Measurements from ENCODE around the gene CNPY4. TPM values are rescaled to one million over a fixed set of nuclear protein-coding genes. Genes with fewer than 3 reads are reported as not detected.

Gene CNPY4
- total and polyA plus RNA-seq, 2 donors (not counting 1 experiment from before 2014, with no cell fraction given) = 8.0 to 13.9 TPM

DNA sequence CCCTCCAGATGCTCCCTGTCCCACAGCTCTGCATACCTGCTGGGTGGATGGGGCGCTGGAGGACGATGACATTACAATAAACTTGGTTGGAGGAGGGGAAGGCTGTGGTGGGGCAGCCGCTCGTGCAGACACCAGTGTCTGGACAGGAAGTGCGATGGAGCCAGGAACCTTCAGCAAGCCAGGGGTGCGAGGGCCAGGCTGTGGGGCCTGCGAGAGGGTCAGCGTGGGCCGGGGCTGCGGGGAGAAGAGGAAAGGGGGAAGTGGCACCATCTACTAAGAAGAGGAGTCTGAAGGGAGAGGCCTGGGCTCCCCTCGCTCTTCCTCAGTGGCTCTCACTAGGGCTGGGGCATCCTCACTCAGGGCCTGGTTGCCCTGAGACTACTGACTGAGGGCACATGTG lies 11.5 kb upstream of the CNPY4 start:
- no peak for DNase-seq
- no peak overlapping the region for H2AFZ ChIP-seq (ENCODE audit: insufficient read depth, low read depth, low read length, poor library complexity, severe bottlenecking)
- H3K79me2 ChIP-seq (ENCODE audit: control insufficient read depth, insufficient read depth, low read length) = no peaks in the 10 kb centered on the region
- no peaks in the 10 kb centered on the region for H4K20me1 ChIP-seq (ENCODE audit: control insufficient read depth, insufficient read depth, low read length, poor library complexity, severe bottlenecking)
- H3K9ac ChIP-seq (ENCODE audit: low read length) = no peak overlapping the region
- TF ChIP-seq EZH2 (IDR thresholded peaks at IDR 0.05; ENCODE audit: borderline replicate concordance, insufficient read depth, low read depth, low read length, poor library complexity, severe bottlenecking) = no peak
- Mint-ChIP-seq H3K4me1 (peaks cover 2% of the 10 kb centered on the region), H3K4me3 (no peak overlapping the region), H3K9me3 (ENCODE audit: insufficient read depth) (no peaks in the 10 kb centered on the region), H3K27me3 (no peaks in the 10 kb centered on the region), H3K27ac (no peak overlapping the region)
- intact Hi-C loops (cut with micrococcal nuclease) = no loop called here
- no peak overlapping the region for H3K4me2 ChIP-seq (replicated peaks; ENCODE audit: low read depth, low read length, poor library complexity, severe bottlenecking)
- CTCF ChIA-PET = no interaction called here
- no peak overlapping the region for H3K4me3 ChIP-seq (ENCODE audit: control extremely low read depth in 1 of 5, extremely low read depth in 1 of 5, insufficient read depth in 1 of 5, low read depth in 2 of 5, low read length in 4 of 5)
- 87% methylated on average over 11 of the region's 11 CpGs for WGBS (ENCODE audit: insufficient coverage)
- no peaks in the 10 kb centered on the region for H3K4me1 ChIP-seq (ENCODE audit: control insufficient read depth in 2 of 2, insufficient read depth in 2 of 2, low read length in 2 of 2)
- no peaks in the 10 kb centered on the region for H3K27me3 ChIP-seq (replicated peaks in 1 of 4; ENCODE audit: control extremely low read depth in 1 of 4, control insufficient read depth in 3 of 4, insufficient read depth in 4 of 4, low read length in 3 of 4)
- POLR2A ChIA-PET = no interaction called here
- H3K27ac ChIP-seq (ENCODE audit: low read length in 2 of 2) = no peak overlapping the region
- no peak for ATAC-seq (ENCODE audit: low read depth)
- H3K36me3 ChIP-seq (replicated peaks in 1 of 2; ENCODE audit: control extremely low read depth in 1 of 2, control insufficient read depth in 1 of 2, extremely low read depth in 1 of 2, insufficient read depth in 2 of 2, low read length in 1 of 2) = peaks cover 0 to 44% of the 10 kb centered on the region in 2 experiments
- no peaks in the 10 kb centered on the region for H3K9me3 ChIP-seq (ENCODE audit: control extremely low read depth in 1 of 3, control insufficient read depth in 2 of 3, insufficient read depth in 1 of 3, low read length in 2 of 3)

- no peak overlapping the region for H3K27ac Mint-ChIP-seq
- WGBS (ENCODE audit: insufficient coverage) = 89% methylated on average over 11 of the region's 12 CpGs
- Histone ChIP-seq H4K20me1 (ENCODE audit: control insufficient read depth, insufficient read depth, low read length, poor library complexity, severe bottlenecking) (no peaks in the 10 kb centered on the region), H3K27ac (ENCODE audit: low read length in 2 of 2) (no peak overlapping the region), H2AFZ (ENCODE audit: insufficient read depth, low read depth, low read length, poor library complexity, severe bottlenecking) (no peak overlapping the region), H3K27me3 (replicated peaks in 1 of 4; ENCODE audit: control extremely low read depth in 1 of 4, control insufficient read depth in 3 of 4, insufficient read depth in 4 of 4, low read length in 3 of 4) (no peaks in the 10 kb centered on the region), H3K79me2 (ENCODE audit: control insufficient read depth, insufficient read depth, low read length) (peaks cover 3% of the 10 kb centered on the region), H3K4me2 (replicated peaks; ENCODE audit: low read depth, low read length, poor library complexity, severe bottlenecking) (no peak overlapping the region), H3K9ac (ENCODE audit: low read length) (no peak overlapping the region), H3K4me3 (ENCODE audit: control extremely low read depth in 1 of 5, extremely low read depth in 1 of 5, insufficient read depth in 1 of 5, low read depth in 2 of 5, low read length in 4 of 5) (no peak overlapping the region), H3K36me3 (replicated peaks in 1 of 2; ENCODE audit: control extremely low read depth in 1 of 2, control insufficient read depth in 1 of 2, extremely low read depth in 1 of 2, insufficient read depth in 2 of 2, low read length in 1 of 2) (peaks cover 0 to 54% of the 10 kb centered on the region in 2 experiments), H3K9me3 (ENCODE audit: control extremely low read depth in 1 of 3, control insufficient read depth in 2 of 3, insufficient read depth in 1 of 3, low read length in 2 of 3) (no peaks in the 10 kb centered on the region), H3K4me1 (ENCODE audit: control insufficient read depth in 2 of 2, insufficient read depth in 2 of 2, low read length in 2 of 2) (no peaks in the 10 kb centered on the region)
- H3K4me3 Mint-ChIP-seq = no peak overlapping the region
- ChIA-PET CTCF (no interaction called here), POLR2A (no interaction called here)
- no peak for TF ChIP-seq CTCF (IDR thresholded peaks at IDR 0.05)
- no peak for DNase-seq
- no peaks in the 10 kb centered on the region for H3K4me1 Mint-ChIP-seq
- no peaks in the 10 kb centered on the region for H3K9me3 Mint-ChIP-seq (ENCODE audit: insufficient read depth)
- intact Hi-C loops (cut with micrococcal nuclease) = no loop called here
- no peak for ATAC-seq (ENCODE audit: low read depth)
- H3K27me3 Mint-ChIP-seq = no peaks in the 10 kb centered on the region
Measured at GRCh38 chr7:100109521-100110163, 9.8 kb upstream of the CNPY4 start.

All from B cell (primary cell).